RPMI7951 (cell line): Measurements from ENCODE around the gene ATXN2. TPM values are rescaled to one million over a fixed set of nuclear protein-coding genes. Genes with fewer than 3 reads are reported as not detected.
A peak's percentile ranks its signal among the peaks of the same experiment; 100 is the strongest.
"Not testable (repeated sequence)": the region's sequence is repeated elsewhere in the genome, so short reads cannot be mapped to it uniquely, and the experiment has no call there.

ENCODE experiments used
- DNase-seq: peaks from one replicate; pipeline ENCODE4 v3.0.0-alpha.2; 2012; ENCODE audit warnings: low read depth
- total RNA-seq: library from RNA; depleted of rRNA; stranded (reverse); fragments of >200 nt; shearing (Covaris generic); gene quantifications from 2 replicates; pipeline ENCODE4 v1.2.3, GENCODE V29; 2014

ATXN2 gene
- total RNA-seq, 1 experiment from 2014 or later = 11.2 TPM

DNA sequence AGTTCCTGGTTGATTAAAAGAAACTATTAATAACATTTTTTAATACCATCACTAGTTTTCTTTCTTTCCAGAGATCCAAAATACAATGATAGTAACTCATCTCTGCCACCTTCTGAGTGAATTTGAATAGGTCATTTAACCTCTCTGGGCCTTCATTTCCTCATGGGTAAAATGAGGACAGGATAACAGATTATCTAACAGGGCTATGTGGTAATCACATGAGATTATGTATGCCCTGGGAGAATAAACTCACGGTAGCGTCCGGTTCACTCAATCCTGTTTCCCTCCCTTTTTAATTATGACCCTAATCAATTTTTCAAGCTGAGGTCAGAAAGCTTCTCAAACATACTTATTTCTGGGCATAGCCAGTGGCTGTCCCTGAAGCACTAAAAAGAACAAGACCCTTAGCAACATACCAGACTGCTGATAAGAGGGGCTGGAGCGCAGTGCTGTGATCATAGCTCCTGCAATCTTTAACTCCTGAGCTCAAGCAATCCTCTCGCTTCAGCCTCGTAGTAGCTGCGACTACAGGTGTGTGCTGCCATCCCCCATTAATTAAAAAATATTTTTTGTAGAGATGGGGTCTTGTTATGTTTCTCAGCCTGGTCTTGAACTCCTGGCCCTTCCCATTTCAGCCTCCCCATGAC, 24.2 kb downstream of the ATXN2 start:
- DNase-seq = no peak

DNA sequence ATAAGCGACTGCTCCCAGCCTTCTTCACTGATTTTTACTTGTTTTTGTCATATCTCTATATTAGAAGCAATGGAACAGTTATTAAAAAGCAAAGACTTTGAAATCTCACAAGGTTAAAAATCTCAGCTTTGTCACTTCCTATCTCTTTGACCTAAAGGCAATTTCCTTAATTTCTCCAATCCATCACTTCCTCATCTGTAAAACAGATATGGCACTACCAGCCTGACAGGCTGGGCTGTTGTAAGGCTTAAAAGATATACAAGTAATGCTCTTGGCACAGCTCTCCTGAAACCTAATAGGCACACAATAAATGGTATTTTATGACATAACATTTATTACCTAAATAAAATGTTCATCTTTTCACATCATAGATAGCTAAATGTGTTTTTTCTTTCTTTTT, 25.6 kb downstream of the ATXN2 start:
- no peak for DNase-seq

GRCh38 chr12:111570084-111570961, 28.8 kb downstream of the ATXN2 start:
- DNase-seq = peak; percentile 80

- DNase-seq = no peak
Measured at GRCh38 chr12:111569363-111570083, 29.6 kb downstream of the ATXN2 start.

GRCh38 chr12:111560844-111561243, 38.3 kb downstream of the ATXN2 start:
- DNase-seq = not testable (repeated sequence)

GRCh38 chr12:111558107-111558376, 41.1 kb downstream of the ATXN2 start:
- no peak for DNase-seq

DNA sequence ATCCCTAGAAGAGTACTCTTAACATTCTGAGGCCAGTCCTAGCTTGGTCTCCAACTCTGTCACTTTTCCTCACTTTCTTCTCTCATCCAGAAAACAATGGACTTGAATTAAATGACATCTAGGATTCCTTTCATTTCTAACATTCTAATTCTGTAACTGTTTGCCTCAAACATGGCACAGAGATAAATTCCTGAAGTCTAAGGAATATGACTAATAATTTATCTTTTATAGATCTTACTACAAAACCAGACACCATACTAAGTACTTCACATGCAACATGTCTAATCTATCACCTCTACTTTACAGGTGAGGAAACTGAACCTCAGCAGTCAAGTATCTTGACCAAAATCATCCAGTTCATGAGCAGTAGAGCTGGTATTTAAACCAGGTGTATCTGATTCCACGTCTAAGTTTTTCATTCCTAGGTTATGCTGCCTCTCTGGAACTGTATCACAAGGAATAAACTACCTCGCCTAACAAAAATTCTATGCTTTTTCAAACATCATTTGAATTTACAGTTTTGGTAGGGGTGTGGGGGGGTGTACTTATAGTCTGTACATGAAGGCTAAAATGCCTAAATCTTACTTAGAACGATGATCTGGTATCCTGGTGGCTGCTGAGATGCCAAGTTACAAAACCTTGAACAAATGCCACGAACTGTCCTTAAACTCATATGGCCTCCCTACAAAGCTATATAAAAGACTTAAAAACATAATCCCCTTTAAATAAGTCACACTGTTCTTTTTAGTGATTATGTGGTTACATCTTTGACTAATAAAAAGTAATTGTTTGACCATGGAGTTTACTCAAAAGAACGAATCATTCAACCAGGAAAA, 41.6 kb downstream of the ATXN2 start:
- DNase-seq = no peak

DNA sequence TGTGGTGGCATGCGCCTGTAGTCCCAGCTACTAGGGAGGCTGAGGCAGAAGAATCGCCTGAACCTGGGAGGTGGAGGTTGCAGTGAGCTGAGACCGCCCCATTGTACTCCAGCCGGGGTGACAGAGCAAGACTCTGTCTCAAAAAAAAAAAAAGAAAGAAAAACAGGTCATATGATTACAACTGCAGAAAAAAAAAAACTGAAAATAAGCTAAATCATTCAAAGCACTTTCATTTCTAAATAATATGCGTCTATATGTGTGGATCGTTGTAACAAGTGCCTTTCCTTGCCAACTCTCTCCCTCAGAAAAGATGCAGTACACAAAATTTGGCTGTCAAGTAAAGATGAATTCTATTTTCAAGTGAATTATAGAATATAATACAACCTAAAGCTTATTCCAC, 42.4 kb downstream of the ATXN2 start:
- no peak for DNase-seq

DNA sequence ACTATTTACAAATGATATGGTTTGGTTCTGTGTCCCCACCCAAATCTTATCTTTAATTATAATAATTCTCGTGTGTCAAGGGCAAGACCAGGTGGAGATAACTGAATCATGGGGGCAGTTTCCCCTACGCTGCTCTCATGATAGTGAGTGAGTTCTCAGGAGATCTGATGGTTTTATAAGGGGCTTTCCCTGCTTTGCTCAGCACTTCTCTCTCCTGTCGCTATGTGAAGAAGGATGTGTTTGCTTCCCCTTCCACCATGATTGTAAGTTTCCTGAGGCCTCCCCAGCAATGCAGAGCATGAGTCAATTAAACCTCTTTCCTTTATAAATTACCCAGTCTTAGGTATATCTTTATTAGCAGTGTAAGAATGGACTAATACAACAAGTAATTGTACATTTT, 43.8 kb downstream of the ATXN2 start:
- not testable (repeated sequence) for DNase-seq

DNA sequence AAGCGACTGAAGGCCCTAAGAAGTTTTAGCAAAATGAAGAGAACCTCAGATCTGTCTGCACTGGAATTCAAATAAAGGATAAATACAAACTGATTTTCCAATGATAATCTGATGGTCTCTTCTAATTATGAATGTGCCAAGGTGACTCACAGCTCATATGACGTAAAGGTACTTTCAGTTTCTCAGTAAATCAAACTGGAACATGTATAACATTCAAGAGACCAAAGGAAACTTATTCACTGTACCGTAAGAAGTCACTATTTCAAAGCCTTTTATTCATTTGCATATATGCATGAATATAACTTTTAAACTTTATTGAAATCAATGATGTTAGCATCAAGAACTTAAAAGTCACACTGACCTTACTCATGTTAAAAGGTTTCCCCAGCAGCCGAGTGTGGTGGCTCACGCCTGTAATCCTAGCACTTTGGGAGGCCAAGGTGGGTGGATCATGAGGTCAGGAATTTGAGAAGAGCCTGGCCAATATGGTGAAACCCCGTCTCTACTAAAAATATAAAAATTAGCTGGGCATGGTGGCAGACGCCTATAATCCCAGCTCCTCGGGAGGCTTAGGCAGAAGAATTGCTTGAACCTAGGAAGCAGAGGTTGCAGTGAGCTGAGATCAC, 52.2 kb downstream of the ATXN2 start:
- DNase-seq = peak; percentile 6

DNA sequence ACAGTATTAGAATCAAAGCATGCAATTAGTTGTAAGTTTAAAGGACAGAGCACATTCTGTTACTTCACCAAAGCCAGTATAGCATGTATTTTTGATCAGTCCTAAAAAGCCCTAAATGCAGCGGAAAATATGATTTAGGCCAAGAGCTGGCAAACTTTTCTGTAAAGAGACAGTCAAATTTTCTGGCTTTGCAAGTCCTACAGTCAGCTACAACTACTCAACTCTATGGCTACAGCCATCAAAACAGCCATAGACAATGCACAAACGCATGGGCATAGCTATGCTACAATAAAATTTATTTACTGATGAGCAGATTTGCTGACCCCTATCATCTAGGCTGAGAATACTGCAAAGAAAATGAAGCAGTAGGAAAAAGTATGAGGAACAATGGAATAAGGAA, 52.9 kb downstream of the ATXN2 start:
- no peak for DNase-seq

GRCh38 chr12:111544032-111544431, 55.1 kb downstream of the ATXN2 start:
- no peak for DNase-seq

DNA sequence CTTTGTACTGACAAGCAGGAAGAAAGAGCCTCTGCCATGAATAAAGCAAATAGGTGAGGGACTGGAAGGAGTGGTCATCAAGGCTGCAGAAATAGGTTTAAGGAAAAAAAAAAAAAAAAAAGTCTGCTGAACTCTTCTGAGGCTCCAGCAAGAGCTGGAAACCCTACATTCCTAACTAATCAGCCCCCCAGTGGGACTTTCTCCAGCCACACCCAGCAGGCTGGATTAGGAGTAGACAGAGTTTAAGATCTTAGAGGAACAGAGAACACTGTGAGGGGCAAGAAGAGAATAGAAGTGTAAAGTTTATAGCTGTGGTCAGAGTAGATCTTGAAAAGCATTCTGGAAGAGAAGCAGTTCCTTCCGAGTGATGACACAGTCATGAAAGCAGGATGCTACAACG, 66.4 kb downstream of the ATXN2 start:
- no peak for DNase-seq

DNA sequence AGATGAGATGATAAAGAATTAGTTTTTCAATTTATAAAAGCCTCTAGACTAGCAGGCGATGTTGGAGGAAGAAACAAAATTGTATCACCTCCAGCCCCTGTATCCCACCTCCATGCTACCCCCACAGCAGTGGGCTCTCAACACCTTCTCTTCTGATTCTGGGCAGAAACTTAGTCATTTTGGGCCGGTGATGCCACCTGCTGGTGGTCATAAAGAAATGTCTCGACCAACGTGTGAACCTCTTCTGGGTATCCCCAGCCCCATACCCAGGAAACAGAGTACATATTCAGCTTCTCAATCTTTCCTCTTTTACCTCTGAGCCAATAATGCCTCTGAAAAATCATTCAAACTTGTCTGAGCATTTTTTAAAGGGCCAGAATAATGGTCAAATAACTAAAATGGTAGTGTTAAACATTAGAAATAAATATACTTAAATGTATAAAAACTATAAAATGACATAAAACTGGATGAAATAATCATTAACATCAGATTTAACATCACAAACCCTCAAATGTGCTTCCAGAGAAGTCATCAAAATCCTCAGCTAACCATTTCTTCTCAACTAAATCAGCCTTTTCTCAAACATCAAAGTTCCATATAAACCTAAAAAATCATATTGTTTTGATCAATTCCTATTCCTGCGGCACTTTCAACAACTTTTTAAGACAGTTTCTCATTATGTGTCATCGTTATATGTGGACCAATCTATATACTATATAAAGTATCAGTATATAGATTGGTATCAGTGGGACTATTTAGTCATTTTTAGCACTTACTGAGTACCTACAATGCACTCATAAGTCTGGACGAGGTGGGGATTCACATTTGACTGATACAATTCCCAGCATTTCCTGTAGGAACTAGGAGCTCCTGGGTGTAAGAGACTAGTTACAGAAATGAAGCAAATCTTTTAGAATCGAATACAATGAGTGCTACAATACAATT, 69.4 kb downstream of the ATXN2 start:
- peak; percentile 55 for DNase-seq

DNA sequence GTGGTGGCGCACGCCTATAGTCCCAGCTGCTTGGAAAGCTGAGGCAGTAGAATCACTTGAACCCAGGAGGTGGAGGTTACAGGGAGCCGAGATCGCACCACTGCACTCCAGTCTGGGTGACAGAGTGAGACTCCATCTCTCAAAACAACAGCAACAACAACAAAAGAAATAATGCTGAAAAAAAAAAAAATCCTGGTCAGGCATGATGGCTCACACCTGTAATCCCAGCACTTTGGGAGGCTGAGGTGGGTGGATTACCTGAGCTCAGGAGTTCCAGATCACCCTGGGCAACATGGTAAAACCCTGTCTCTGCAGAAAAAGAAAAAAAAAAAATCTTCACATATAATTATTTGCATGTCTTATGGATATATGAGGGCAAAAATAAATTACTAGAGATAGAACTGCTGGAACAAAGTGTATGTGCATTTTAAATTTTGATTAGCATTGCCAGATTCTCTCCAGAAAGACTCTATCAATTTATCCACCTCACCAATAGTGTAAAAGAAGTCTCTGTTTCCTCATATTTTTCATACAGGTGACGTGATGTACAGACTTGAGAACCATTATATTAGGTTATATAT, 75.4 kb downstream of the ATXN2 start:
- DNase-seq = no peak

- DNase-seq = no peak
Measured at GRCh38 chr12:111521801-111522200, 77.3 kb downstream of the ATXN2 start.

DNA sequence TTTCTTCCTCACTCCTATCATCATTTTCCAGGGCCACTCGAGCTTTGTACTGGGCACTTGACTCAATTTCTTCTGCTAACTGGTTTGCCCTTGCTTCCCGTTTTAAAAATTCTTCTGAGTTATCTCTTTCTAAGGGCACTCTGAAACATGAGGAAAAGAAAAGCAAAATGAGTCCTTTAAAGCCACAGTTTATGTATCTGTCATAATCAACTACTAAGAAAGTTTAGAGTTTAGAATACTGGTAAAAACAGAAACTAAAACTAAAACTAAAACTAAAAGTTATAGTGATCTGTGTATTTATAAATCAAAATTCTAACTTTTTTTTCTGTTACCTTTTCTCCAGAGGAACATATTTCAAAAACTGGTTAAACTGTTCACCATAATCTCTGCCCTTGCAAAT, 79.2 kb downstream of the ATXN2 start:
- no peak for DNase-seq

DNA sequence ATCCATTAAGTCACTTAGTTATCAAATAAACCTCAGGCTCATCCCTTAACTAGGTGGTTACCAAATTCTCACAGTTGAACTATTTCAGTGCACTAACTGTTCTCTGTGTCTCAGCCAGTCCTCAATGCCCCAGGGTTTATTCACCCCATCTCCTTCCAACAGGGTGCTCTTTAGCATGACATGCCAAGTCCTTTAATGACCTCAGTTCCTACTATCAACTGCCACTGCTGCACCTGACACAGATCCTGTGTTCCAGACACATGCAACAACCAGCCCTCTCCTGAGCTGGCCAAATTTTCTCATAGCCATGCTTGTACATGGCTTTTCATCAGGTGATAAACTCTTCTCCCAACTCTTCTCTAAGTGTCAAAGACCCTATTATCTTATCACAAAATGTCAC, 80.0 kb downstream of the ATXN2 start:
- no peak for DNase-seq

GRCh38 chr12:111507719-111508118, 91.4 kb downstream of the ATXN2 start:
- not testable (repeated sequence) for DNase-seq

DNA sequence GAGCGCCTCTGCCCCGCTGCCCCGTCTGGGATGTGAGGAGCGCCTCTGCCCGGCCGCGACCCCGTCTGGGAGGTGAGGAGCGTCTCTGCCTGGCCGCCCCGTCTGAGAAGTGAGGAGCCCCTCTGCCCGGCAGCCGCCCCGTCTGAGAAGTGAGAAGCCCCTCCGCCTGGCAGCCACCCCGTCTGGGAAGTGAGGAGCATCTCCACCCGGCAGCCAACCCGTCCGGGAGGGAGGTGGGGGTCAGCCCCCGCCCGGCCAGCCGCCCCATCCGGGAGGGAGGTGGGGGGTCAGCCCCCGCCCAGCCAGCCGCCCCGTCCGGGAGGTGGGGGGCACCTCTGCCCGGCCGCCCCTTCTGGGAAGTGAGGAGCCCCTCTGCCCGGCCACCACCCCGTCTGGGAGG, 91.9 kb downstream of the ATXN2 start:
- not testable (repeated sequence) for DNase-seq
